Cardiac atrium fibroblast (primary cell): ENCODE data around the gene TMEM26. TPM values are rescaled to one million over a fixed set of nuclear protein-coding genes. Genes with fewer than 3 reads are reported as not detected.

Experiments
- total RNA-seq: library from RNA; depleted of rRNA; stranded (reverse); fragments of >200 nt; gene quantifications from 2 replicates; pipeline ENCODE4 v1.2.3, GENCODE V29; 2015

The TMEM26 gene
- total RNA-seq: 0.16 TPM in 1 of 2 replicates, not detected in the other

DNA sequence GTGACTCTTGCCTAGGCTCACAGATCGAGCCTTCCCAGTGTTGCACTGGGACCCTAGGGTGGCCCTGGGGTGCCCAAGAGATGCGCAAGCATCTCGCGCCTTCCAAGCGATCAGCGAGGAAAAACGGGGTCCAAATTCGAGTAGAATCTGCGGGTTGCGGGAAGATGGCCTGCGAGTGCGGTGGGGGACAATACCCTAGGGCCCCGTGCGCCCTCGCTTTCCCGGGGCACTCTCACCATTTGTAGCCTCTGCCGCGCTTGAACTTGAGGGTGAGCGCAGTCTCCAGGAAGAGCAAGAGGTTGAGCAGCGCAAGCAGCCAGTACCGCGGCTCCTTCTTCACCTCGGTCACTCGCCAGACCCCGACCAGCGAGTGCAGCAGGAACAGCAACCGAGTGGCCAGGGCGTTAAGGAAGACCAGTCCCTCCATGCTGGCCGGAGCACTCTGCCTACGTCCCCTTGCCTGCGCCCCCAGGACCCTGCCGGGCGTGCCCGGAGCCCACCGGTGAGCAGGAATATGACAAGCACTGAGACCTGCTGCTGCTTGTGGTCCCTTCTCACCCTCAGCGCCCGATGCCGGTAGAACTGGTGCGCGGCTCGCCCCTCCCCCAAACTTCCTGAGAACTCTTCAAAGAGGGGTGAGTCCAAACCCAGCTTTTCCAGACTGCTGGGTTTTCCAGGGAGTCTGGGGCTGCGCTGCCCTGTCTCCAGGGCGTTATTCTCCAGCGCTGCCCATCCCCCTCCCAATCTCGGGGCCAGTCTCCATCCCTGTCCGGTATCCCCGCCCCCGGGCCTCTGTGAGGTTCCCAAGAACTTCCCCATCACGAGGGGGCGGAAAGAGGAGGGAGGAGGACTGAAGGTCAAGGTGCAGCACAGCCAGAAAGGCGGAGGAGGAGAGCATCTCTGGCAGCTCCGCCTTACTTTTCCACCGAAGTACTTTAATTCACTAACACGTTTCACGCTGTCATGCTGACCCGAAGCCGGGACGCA lies at the start of gene TMEM26:
Gene TMEM26 (minus strand): TSS at position 727 of the 987 bp plus-strand sequence. CDS start 300 bp downstream, at position 427.

Other genes starting within 250 kb of the TMEM26 start
- gene CABCOCO1, start 209.5 kb upstream of the TMEM26 start, total RNA-seq: 0.81 TPM in 1 of 2 replicates, not detected in the other